ENCODE measurements around the gene KIAA0930. TPM values are rescaled to one million over a fixed set of nuclear protein-coding genes. Genes with fewer than 3 reads are reported as not detected.

Gene KIAA0930
- polyA plus RNA-seq, 1 donor from 2014 or later, result 129 TPM

GRCh38 chr22:45239681-45240051, 1.0 kb downstream of the KIAA0930 start:
- H4K20me1 ChIP-seq (ENCODE audit: insufficient read depth), result peaks cover 20% of the 10 kb centered on the region
- no peaks in the 10 kb centered on the region for H3K27me3 ChIP-seq (ENCODE audit: insufficient read depth, low read depth, low read length)
- peak overlapping the region; percentile 97 for H3K4me3 ChIP-seq (ENCODE audit: low read length)
- H3K9me3 ChIP-seq (ENCODE audit: low read length), result no peaks in the 10 kb centered on the region
- H3K9ac ChIP-seq (ENCODE audit: low read length), result peak overlapping the region; percentile 98
- H3K9me2 ChIP-seq (ENCODE audit: insufficient read depth, low read length), result no peaks in the 10 kb centered on the region
- H2AFZ ChIP-seq (ENCODE audit: low read depth, low read length), result peak overlapping the region; percentile 51
- no peaks in the 10 kb centered on the region for H3F3A ChIP-seq (ENCODE audit: insufficient read depth, low read length, poor library complexity, severe bottlenecking)
- TF ChIP-seq RAD21 (conservative IDR thresholded peaks at IDR 0.05) (no peak), MXI1 (conservative IDR thresholded peaks at IDR 0.05; ENCODE audit: poor library complexity, severe bottlenecking) (no peak), SMC3 (conservative IDR thresholded peaks at IDR 0.05; ENCODE audit: poor library complexity) (no peak), TAF1 (IDR thresholded peaks at IDR 0.05; ENCODE audit: low read depth) (peak; percentile 17), CTCF (IDR thresholded peaks at IDR 0.05; ENCODE audit: poor library complexity, severe bottlenecking) (no peak), POLR2AphosphoS5 (IDR thresholded peaks at IDR 0.05) (peak; percentile 35), EZH2 (IDR thresholded peaks at IDR 0.05; ENCODE audit: borderline replicate concordance, insufficient read depth, low read length, poor library complexity, severe bottlenecking) (no peak), EP300 (conservative IDR thresholded peaks at IDR 0.05; ENCODE audit: poor library complexity, severe bottlenecking) (peak; percentile 21), REST (IDR thresholded peaks at IDR 0.05; ENCODE audit: borderline replicate concordance) (peak; percentile 63)
- no peaks in the 10 kb centered on the region for H3K36me3 ChIP-seq (ENCODE audit: insufficient read depth, low read length)
- peak overlapping the region; percentile 75 for H3K27ac ChIP-seq (ENCODE audit: low read length)
- peak overlapping the region; percentile 77 for H3K4me2 ChIP-seq (ENCODE audit: low read length)
- peaks cover 36% of the 10 kb centered on the region for H3K79me2 ChIP-seq (replicated peaks; ENCODE audit: insufficient read depth, low read length)

- Histone ChIP-seq H3K9me3 (ENCODE audit: low read length) (no peaks in the 10 kb centered on the region), H3K9ac (ENCODE audit: low read length) (peak overlapping the region; percentile 98), H3K4me2 (ENCODE audit: low read length) (peak overlapping the region; percentile 77), H2AFZ (ENCODE audit: low read depth, low read length) (no peak overlapping the region), H3K27ac (ENCODE audit: low read length) (peak overlapping the region; percentile 75), H3K36me3 (ENCODE audit: insufficient read depth, low read length) (no peaks in the 10 kb centered on the region), H3K9me2 (ENCODE audit: insufficient read depth, low read length) (no peaks in the 10 kb centered on the region), H3K27me3 (ENCODE audit: insufficient read depth, low read depth, low read length) (no peaks in the 10 kb centered on the region), H4K20me1 (ENCODE audit: insufficient read depth) (peaks cover 20% of the 10 kb centered on the region), H3K4me3 (ENCODE audit: low read length) (peak overlapping the region; percentile 97), H3K79me2 (replicated peaks; ENCODE audit: insufficient read depth, low read length) (peaks cover 41% of the 10 kb centered on the region), H3F3A (ENCODE audit: insufficient read depth, low read length, poor library complexity, severe bottlenecking) (no peaks in the 10 kb centered on the region)
- TF ChIP-seq TAF1 (IDR thresholded peaks at IDR 0.05; ENCODE audit: low read depth) (no peak), EP300 (conservative IDR thresholded peaks at IDR 0.05; ENCODE audit: poor library complexity, severe bottlenecking) (no peak), RAD21 (conservative IDR thresholded peaks at IDR 0.05) (no peak), POLR2AphosphoS5 (IDR thresholded peaks at IDR 0.05) (no peak), SMC3 (conservative IDR thresholded peaks at IDR 0.05; ENCODE audit: poor library complexity) (no peak), MXI1 (conservative IDR thresholded peaks at IDR 0.05; ENCODE audit: poor library complexity, severe bottlenecking) (no peak), REST (IDR thresholded peaks at IDR 0.05; ENCODE audit: borderline replicate concordance) (no peak), CTCF (IDR thresholded peaks at IDR 0.05; ENCODE audit: poor library complexity, severe bottlenecking) (no peak), EZH2 (IDR thresholded peaks at IDR 0.05; ENCODE audit: borderline replicate concordance, insufficient read depth, low read length, poor library complexity, severe bottlenecking) (no peak)
Measured at GRCh38 chr22:45238957-45239680, 1.6 kb downstream of the KIAA0930 start.

All from neural cell (in vitro differentiated cells).